IPS-NIHi11 (cell line): ENCODE results near the gene PARVB.

ENCODE experiments used
- DNase-seq: peaks from one replicate; pipeline ENCODE4 v3.0.0; 2012; ENCODE audit warnings: mixed read lengths, low spot score

Gene PARVB

DNA sequence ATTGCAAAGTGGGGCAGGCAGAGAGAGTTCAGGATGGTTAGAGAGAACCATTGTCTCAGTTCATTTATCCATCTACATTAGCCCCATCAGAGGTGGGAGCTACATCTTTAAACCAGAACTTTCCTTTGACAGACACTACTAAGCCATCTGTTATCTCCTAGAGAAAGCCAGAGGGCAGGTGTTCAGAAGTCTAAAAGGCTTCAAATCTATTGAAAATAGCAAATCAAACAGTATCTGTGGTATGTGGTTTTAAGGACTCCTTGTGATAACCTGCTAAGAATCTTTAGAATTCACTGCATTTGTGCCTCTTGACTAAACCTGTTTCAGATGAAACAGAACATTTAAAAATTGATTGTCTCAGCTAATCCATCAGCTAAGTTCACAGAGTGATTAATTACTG lies 112.7 kb downstream of the PARVB start:
- no peak for DNase-seq

DNA sequence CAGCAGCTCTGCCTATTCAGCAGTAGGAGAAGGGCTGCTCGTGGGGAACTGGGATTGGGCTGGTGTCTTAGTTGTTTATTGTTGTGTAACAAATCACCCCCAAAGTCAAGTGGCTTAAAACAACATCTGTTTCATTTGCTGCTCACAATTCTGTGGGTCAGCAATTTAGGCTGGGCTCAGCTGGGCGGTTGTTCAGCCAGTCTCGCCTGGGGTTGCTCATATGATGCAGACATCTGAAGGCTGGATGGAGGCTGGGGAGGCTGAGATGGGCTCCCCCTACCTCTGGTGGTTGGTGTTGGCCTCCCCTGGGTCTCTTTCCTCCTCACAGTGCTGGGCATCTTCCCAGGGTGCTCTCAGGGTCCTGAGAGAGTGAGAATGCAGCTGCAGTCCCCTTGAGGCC lies 113.3 kb downstream of the PARVB start:
- DNase-seq, result no peak

DNA sequence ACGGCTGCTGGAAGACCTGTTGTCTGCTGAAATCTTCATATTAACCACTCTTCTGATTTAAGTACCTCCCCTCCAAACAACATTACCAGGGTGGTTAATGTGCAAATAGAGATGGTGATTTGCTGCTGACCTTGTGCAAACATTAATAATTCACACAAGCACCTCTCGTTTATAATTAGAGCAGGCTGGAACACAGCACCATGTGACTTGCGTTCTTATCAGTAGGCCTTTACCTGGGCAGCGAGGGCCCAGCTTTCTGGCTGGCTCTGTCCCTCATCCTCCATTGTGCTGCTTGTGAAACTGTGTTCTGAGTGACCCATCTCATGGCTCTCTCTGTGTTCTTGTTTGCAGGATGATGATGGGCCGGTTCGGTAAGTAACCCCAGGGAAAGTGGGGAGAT lies 115.7 kb downstream of the PARVB start:
- DNase-seq, result no peak

DNA sequence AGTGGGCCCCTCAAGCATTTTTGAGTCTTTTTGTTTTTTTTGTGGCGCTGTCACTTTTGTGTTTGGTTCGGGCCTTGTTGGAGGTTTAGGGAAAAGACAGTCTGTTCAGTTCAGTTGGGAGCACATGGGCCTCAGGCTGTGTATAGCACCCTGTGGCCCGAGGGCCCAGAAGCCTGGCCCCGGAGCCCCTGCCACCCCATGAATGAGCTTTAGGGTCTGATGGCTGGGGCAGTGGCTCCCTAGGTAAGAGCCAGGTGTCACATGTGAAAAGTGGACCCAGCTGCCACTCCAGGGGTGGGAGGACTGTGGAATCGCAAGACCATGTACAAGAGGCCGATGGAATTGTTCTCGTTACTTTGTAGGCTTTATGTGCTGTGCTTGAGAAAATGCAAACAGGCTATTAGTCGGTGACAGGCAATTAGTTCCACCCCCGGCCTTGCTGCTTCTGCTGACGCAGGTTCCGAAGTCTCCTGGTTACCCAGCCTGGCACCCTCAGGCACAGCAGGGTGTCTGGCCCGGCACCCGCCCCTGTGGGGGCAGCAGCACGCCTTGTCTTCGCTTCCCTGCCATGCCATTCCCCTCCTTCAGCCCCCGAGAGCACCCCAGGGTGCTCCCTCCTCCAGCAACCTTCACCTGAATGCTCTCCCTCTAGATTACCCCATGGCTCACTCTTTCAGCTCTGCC lies 118.5 kb downstream of the PARVB start:
- DNase-seq, result no peak

DNA sequence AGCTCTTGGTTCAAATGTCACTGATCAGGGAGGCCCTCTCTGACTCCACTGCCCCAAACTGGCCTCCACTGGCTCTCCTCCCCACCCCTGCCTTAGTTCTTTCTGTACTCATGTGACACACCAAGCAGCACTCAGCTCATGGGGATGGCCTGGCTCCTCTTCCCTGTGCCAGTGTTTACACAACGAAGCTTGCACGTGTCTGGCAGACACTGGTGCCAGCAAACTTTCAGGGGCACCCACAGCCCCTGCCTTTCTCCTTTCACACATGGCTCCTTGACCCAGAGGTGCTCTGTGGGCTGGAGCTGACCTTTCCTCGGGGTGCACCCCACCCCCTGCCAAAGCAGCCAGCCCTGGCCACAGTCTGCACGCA lies 119.0 kb downstream of the PARVB start:
- DNase-seq, result no peak

DNA sequence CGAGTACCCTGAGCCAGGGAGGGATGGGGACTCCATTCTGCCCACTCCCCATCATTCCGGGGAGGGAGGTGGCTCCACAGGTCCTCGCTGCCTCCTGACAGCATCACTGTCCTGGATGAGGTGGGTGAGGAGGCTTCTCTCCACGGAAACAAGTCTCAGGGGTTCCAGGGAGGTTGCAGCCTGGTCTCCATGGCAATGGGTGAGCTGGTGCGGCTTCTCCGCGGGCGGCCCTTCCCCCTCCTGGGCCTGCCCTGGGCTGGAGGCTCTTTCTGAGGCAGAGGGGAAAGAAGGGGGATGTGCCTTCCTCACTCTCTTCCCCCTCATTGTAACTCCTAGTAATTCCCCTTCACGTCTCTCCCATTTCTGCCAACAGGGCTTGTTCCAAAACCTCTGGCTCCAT lies 119.5 kb downstream of the PARVB start:
- peak; percentile 62 for DNase-seq

DNA sequence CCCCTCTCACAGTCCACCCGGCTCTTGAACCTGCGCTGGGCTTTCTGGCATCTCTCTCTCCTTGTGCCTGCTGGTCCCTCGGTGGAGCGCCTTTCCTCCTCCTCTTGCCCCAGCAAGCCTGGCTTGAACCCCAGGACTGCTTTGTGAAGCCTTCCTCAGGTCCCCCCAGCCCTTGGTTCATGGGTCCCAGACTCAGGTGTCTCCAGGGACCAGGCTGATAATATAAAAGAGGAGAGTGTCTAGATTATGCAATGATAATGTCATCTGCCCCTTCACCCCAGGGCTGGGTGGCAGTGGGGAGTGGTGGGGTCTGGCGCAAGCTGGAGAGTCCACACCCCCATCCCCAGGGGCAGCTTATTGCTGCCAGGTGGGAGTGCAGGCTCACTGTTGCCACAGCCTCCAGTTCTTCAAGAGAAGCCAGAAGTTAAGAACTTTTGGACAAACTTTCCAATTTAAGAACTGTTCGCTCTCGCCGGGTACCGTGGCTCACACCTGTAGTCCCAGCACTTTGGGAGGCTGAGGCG lies 120.0 kb downstream of the PARVB start:
- no peak for DNase-seq

DNA sequence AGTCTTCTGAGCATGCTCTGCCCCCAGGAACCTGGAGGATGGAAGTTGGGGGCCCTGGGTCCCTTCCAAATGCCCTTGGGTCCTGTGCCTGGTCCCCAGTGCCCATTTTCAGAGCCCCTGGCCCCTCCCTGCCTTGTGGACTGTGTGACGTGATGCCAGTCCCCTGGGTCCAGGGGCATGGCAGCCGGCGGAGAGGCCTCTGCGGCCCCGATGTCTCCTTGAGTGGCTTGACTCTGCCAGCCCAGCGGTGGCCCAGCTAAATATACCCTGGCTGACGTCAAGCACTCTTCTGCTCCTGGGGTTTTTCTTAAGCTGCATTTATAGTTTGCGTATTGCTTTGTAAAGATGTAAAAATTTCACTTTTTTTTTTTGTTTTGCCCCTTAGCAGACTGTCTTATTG lies 121.4 kb downstream of the PARVB start:
- no peak for DNase-seq

DNA sequence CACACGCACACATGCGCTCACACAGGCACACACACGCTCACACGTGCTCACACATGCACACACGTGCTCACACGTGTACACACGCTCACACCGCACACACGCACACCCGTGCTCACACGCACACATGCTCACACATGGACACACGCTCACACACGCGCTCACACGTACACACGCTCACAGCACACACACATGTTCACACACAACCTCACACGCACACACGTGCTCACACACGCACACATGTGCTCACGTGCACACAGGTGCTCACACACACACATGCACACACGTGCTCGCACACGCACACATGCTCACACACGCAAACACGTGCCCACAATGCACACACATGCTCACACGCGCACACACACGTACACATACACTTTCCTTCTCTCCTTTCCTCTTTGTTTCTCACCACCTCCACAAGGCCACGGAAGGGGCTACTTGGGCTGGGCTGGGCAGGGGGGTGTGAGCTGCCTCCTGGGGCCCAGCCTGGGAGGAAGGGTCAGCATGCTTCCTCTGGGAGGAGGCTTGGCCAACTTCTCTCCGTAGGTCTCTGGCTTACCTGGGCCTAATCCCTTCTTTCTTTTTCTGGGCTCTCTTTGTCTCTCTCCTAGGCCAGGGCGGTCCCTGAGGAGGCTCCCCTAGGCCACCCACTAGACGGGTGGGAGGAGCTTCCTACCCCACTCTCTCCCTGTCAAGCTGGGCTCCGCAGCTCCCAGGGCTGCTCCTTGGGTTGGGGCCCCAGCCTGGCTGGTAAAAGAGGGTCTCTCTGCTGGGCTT lies 122.2 kb downstream of the PARVB start:
- peak; percentile 72 for DNase-seq

DNA sequence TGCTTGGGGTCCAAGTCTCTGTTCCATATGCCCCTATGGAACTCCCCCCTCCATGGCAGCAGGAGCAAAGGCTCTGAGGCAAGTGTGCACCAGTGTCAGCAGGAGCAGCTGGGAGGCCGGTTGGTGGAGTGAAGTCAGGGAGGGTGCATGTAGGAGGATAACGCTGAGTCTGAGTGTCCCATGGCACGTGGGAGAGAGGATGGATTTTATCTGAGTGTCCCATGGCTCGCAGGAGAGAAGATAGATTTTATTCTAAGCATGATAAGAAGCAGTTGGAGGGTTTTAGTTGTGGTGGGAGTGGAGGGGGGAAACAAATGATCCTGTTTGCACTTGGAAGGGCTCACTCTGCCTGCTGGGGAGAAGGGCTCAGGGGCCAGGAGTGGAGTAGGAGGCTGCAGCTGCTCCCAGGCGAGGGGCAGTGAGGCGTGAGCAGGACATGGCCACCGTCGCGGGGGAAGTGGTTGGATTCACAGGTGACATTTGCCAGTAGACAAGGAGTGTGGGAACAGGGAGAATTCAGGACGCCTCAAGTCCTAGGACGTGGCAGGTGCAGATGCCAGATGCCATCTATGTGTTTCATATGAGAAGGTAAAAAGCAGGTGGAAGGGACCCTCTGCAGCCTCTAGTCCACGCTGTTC lies 123.0 kb downstream of the PARVB start:
- DNase-seq, result no peak

DNA sequence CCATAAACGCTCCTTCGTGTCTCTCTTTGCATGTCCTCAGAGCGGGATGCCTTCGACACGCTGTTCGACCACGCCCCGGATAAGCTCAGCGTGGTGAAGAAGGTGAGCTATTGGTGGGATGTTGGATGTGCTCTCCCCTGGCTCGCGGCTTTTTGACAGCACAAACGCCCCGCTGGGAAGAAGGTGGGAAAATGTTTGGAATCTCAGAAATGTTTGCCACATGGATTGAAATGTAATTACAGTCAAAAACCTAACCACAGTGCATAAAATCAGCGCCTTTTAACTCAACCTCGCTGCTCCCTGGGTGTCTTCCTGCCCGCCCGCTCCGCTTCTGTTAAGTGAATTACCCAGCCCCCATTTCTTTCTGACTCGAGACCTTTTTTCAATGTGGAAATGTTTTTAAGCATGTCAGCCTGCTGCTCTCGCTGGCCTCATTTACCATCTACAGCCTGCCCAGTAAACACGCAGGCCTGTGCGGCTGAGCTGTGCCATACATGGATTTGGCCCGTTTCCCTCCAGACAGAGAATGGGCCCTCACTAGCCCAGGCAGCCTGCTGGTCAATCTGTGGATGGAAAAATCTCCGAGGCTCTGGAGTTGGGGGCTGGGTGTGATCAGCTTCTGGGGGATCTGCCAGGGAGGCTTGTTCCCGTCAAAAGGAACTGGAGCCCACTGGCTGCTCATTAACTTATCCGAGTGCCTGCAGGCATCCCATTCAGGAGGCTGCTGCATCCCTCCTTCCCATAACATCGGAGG lies 123.9 kb downstream of the PARVB start:
- DNase-seq, result peak; percentile 81

DNA sequence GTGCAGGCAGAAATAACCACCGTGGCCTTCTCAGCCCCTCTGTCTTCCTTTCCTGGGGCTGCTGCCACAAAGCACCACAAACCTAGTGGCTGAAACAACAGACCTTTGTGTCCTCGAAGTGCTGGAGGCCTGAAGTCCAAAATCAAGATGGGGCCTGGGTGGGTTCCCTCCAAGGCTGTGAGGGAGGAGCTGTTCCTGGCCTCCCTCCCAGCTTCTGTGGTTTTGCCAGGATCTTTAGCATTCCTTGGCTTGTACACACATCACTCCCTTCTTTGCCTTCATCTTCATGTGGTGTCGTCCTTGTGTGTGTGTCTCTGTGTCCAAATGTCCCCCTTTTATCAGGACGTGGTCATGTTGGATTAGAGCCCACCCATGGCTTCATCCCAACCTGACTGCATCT lies 127.6 kb downstream of the PARVB start:
- DNase-seq, result no peak

DNA sequence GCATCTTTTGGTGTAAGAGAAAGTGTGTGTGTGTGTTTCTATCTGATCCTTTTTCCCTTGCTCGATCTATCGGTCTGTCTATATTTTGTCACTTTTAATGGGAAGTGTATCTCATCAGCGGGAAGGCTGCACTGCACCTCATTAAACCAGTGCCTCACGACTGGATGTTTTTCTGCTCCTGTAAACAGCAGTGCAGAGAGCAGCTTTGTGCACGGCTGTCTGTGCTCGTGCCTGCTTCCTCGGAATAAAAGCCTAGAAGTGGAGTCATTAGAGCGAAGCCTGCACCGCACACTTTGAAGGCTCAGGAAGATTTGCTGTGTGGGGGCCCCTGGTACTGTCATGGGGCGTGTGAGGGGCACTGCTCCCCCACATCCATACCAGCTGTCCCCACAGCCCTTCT lies 129.6 kb downstream of the PARVB start:
- no peak for DNase-seq

DNA sequence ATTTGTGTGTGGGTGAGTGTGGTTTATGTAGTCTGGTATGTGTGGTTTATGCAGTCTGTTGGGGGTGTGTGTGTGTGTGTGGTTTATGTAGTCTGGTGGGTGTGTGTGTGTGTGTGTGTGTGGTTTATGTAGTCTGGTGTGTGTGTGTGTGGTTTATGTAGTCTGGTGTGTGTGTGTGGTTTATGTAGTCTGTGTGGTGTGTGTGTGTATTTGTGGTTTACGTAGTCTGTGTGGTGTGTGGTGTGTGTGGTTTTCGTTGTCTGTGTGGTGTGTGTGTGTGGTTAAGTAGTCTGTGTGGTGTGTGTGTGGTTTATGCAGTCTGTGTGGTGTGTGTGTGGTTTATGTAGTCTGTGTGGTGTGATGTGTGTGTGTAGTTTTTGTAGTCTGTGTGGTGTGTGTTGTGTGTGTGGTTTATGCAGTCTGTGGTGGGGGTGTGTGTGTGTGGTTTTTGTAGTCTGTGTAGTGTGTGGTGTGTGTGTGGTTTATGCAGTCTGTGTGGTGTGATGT lies 130.4 kb downstream of the PARVB start:
- no peak for DNase-seq

DNA sequence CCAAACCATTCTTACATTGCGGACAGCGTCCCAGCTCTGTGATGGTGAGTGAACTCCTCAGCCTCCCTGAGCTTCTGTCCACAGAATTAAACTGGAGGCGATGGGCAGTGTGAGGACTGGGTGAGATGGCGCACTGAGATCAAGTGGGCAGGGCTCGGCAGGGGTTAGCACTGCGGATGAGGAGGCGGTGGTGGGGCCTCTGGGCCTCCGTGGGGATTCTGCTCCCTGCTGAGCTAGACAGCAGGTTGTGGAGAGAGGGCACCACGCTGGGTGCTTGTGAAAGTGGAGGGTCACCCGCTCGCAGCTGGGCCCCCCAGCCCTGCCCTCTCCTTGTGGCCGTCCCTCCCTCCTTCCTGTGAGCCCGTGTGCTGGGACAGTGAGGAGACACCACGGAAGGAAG lies 131.0 kb downstream of the PARVB start:
- no peak for DNase-seq

DNA sequence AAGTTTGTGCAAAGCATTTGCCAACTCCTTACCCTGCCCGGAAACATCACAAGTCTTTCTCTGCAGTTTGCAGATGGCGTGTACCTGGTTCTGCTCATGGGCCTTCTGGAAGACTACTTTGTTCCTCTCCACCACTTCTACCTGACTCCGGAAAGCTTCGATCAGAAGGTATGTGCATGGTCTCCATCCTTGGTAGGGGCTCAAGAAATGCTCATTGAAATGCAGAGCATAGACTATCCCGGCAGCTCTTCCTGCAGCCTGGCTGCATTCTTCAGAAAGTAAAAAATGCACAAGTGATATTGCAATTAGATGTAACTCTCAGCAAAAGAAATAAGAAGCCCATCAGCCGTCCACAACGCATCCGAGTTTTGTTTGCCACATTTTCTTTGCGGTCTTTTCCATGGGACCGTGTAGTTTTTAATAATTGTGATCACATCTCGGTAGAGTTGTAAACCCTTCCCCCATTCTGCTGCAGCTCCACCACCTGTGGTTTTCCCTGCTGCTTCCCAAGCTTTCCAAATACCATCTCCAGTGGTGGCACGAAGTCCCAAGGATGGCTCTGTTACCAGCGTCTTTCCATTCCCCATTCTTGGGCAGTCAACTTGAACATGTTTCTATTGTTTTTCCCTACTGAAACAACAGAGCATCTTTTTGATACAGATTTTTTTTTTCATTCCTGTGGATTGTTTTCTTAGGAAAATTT lies 134.0 kb downstream of the PARVB start:
- no peak for DNase-seq

DNA sequence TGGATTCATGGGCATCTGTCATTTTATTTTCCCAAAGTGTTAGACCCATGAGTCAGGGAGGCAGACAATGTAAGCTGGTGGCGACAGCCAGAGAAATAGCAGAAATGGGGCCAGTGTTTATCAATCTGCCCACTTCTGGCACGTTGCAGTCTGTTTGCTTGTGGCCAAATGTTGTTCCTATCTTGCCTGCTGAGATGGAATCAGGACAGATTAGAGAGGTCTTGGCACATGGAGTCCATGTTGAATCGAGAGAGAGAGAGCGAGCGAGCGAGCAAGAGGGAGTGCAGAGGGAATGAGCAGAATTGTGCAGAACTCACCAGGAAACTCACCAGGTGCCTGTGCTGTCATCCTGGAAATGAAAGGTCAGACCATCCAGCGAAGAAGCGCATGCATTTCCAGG lies 134.7 kb downstream of the PARVB start:
- no peak for DNase-seq

DNA sequence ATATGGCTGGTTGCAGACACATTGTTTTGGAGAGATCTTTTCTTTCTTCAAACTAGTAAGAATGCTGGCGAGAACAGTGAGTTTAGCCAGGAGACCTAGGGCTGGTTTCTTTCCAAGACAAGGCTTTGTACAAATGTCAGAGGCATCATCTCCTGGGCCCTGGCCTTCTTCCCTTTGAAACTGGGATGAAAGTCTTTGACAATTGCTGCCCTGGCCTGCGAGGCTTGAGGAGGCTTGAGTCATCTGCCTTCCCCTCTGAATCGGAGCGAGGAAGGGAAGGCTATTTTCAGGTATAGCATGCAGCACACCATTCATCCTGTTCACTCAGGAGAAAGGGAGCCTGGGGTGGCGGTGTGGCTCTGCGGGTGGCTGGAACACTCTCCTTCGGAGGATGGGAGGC lies 135.1 kb downstream of the PARVB start:
- DNase-seq, result no peak

DNA sequence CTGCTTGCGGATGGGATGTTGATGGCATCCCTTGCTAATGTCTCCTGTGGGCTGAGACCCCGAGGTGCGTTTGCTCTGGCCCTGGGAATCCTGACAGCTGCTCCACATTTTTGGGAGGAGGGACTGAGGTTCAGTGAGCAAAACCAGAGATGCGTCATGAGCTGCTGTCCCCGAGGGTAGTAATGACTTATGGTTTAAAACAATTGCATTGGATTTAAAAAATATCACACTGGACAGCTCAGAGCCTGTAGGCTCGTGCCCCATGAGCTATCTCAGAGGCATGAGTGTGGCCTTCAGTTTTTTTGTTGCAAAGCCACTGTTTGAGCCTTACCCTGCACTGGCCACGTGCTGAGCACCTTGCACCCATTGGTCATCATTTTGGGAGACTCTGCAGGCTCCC lies 135.7 kb downstream of the PARVB start:
- DNase-seq, result no peak

DNA sequence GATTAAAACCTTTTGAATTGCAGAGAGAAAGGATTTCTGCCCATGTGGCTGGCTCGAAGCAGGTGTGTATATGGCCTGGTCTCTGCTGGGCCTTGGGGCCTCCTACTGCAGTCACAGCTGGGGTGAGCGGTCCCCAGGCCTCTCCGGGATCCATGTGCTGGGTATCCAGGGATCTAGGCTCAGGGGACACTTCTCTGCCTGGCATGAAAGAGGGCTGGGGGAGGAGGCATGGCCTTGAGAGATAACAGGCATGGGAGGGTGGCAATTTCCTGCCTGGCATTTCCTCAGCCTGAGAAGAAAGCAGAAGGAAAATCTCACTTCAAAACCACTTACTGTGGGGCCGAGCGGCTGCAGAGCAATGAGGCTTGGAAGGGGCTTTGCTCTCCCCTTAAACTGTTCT lies 136.3 kb downstream of the PARVB start:
- no peak for DNase-seq

DNA sequence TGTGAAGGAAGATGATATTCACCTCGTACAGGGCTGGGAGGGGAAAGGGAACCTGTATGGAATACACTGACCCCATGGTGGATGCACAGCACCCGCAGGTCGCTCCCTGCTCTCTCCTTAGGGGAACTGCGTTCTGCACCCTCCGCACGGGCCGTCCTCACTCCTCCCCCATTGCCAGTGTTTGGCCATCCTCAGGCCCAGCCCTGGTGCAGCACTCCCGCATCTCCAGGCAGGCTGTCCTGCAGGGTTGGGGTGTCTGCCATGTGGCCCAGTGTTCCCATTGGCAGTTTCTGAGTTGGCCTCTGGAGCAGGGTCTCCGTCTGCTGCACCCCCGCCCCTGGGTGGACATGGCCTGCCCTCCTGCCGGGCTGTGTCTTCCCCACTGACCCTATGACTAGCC lies 137.6 kb downstream of the PARVB start:
- no peak for DNase-seq

DNA sequence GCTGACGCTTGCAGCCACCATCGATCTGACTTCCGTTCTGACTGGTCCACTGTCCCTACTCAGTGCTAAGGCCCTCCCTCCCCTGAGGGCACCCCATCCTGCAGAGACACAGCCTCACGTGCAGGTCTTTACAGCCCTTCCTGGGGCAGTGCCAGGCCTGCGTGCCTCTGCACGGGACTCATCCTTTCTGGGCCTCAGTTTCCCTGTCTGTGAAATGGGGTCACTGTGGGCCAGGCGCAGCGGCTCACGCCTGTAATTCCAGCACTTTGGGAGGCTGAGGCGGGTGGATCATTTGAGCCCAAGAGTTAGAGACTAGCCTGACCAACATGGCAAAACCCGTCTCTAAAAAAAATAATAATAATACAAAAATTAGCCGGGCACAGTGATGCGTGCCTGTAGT lies 138.9 kb downstream of the PARVB start:
- no peak for DNase-seq
